Liver (tissue), 3 donors: ENCODE data around the gene PLAAT5.

ENCODE experiments used
- EGR1 ChIP-seq, 2 donors: IDR thresholded peaks; 2 replicates each; pipeline ENCODE4 v1.6.1; 2016 to 2018; ENCODE audit warnings: antibody characterized with exemption in 2 of 2, low read depth in 2 of 2
- SP1 ChIP-seq: IDR thresholded peaks from 2 replicates; pipeline ENCODE4 v1.6.1; 2018; ENCODE audit warnings: antibody characterized with exemption, mild to moderate bottlenecking
- TF ChIP-seq, protein P1 (sequence below): IDR thresholded peaks from 2 replicates; pipeline ENCODE4 v1.6.1; 2016; ENCODE audit warnings: antibody characterized with exemption, mild to moderate bottlenecking
- TF ChIP-seq, protein P2 (sequence below): fragments of 150-350 bp; IDR thresholded peaks from 2 replicates; pipeline ENCODE4 v1.5.1; 2017; ENCODE audit warnings: improper control_type of control experiment, low read depth, low read length; ENCODE audit not compliant: missing input control
- donor health status: healthy.
- donor health status: healthy.

DNA sequence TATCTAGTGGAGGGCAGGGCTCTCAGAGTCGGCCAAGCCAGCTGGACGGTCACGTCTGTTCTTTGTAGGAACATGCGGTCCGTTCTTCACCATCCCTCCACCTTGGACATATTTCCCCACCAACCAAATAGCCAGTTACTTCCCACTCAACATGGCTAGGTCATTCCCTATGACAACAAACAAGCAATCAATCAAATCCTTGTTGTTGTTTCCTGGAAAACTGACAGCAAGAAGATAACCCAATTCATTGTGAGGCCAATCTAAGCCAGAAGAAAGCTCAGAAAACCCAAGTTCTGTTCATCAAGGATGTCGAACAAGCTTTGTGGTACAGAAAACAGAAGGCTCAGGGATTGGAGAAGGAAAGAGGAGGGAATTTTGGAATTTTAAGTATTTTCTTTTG lies 10.9 kb downstream of the PLAAT5 start:
- no peak for TF ChIP-seq EGR1 (IDR thresholded peaks at IDR 0.05; ENCODE audit: low read depth in 2 of 2)
- TF ChIP-seq, protein P1, sequence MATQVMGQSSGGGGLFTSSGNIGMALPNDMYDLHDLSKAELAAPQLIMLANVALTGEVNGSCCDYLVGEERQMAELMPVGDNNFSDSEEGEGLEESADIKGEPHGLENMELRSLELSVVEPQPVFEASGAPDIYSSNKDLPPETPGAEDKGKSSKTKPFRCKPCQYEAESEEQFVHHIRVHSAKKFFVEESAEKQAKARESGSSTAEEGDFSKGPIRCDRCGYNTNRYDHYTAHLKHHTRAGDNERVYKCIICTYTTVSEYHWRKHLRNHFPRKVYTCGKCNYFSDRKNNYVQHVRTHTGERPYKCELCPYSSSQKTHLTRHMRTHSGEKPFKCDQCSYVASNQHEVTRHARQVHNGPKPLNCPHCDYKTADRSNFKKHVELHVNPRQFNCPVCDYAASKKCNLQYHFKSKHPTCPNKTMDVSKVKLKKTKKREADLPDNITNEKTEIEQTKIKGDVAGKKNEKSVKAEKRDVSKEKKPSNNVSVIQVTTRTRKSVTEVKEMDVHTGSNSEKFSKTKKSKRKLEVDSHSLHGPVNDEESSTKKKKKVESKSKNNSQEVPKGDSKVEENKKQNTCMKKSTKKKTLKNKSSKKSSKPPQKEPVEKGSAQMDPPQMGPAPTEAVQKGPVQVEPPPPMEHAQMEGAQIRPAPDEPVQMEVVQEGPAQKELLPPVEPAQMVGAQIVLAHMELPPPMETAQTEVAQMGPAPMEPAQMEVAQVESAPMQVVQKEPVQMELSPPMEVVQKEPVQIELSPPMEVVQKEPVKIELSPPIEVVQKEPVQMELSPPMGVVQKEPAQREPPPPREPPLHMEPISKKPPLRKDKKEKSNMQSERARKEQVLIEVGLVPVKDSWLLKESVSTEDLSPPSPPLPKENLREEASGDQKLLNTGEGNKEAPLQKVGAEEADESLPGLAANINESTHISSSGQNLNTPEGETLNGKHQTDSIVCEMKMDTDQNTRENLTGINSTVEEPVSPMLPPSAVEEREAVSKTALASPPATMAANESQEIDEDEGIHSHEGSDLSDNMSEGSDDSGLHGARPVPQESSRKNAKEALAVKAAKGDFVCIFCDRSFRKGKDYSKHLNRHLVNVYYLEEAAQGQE: no peak
- TF ChIP-seq, protein P2, sequence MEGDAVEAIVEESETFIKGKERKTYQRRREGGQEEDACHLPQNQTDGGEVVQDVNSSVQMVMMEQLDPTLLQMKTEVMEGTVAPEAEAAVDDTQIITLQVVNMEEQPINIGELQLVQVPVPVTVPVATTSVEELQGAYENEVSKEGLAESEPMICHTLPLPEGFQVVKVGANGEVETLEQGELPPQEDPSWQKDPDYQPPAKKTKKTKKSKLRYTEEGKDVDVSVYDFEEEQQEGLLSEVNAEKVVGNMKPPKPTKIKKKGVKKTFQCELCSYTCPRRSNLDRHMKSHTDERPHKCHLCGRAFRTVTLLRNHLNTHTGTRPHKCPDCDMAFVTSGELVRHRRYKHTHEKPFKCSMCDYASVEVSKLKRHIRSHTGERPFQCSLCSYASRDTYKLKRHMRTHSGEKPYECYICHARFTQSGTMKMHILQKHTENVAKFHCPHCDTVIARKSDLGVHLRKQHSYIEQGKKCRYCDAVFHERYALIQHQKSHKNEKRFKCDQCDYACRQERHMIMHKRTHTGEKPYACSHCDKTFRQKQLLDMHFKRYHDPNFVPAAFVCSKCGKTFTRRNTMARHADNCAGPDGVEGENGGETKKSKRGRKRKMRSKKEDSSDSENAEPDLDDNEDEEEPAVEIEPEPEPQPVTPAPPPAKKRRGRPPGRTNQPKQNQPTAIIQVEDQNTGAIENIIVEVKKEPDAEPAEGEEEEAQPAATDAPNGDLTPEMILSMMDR: no peak
- TF ChIP-seq SP1: no peak
